HepG2 (cell line): Measurements from ENCODE around the gene SYT7. TPM values are rescaled to one million over a fixed set of nuclear protein-coding genes. Genes with fewer than 3 reads are reported as not detected.

Experiments
- ATAC-seq: fragments of 200-7000 bp; cut with Tn5 transposase; 3 replicates; pipeline ENCODE4 v1.9.1; 2020; ENCODE audit warnings: mild to moderate bottlenecking, moderate library complexity
- BruUV-seq: library from RNA; stranded (reverse); fragments of 400-500 nt; replicated peaks from 2 replicates; lab custom pipeline; 2021; lab: Mats Ljungman, UMichigan
- CTCF ChIA-PET: fragments of 300-600 bp; formaldehyde crosslinking; extraction: SDS; loops from one replicate; lab custom pipeline; 2021; ENCODE audit warnings: low total read pairs, inconsistent platforms, low intra/inter-chr PET ratio; lab: Yijun Ruan, JAX
- POLR2A ChIA-PET: fragments of 350-600 bp; sonication (Branson Sonifier 250); formaldehyde crosslinking; loops from one replicate; lab custom pipeline; 2020; ENCODE audit warnings: antibody characterized with exemption, inconsistent platforms; lab: Yijun Ruan, JAX
- DNase-seq: peaks from one replicate; pipeline ENCODE4 v3.0.0-alpha.2; 2015; ENCODE audit warnings: low spot score
- FAIRE-seq: peaks from 3 replicates; lab custom pipeline; 2011; peaks lifted over from hg19 to GRCh38; lab: Jason Lieb, UNC
- H2AFZ ChIP-seq: one replicate; pipeline ENCODE4 v1.6.1; 2011; ENCODE audit warnings: low read length, inconsistent platforms
- H3K27ac ChIP-seq: fragments of 300-600 bp; 3 replicates; pipeline ENCODE4 v1.8.0; 2011; ENCODE audit warnings: mixed run types, mild to moderate bottlenecking, mixed read lengths, low read length, inconsistent platforms; ENCODE audit not compliant: insufficient read depth; ENCODE audit errors: extremely low read length
- H3K27me3 ChIP-seq, 2 experiments: fragments of 200-600 bp in 1 of 2; 2 replicates in 1 of 2; 3 replicates in 1 of 2; pipeline versions ENCODE4 v1.6.0 to v1.8.0; 2011; ENCODE audit warnings: low read length in 2 of 2, mild to moderate bottlenecking in 2 of 2, moderate library complexity in 2 of 2, inconsistent platforms in 1 of 2; ENCODE audit not compliant: insufficient read depth in 2 of 2, control insufficient read depth in 1 of 2
- H3K36me3 ChIP-seq, 2 experiments: fragments of 200-600 bp in 1 of 2; replicated peaks in 1 of 2; 2 replicates in 1 of 2; 3 replicates in 1 of 2; pipeline versions ENCODE4 v1.5.1 to v1.8.0; 2011; ENCODE audit warnings: low read length in 2 of 2, inconsistent platforms in 1 of 2; ENCODE audit not compliant: insufficient read depth in 2 of 2, control insufficient read depth in 1 of 2
- H3K4me1 ChIP-seq: 2 replicates; pipeline ENCODE4 v1.5.1; 2012; ENCODE audit warnings: low read length, inconsistent platforms; ENCODE audit not compliant: insufficient read depth
- H3K4me2 ChIP-seq: 2 replicates; pipeline ENCODE4 v1.6.0; 2011; ENCODE audit warnings: low read depth, low read length, inconsistent platforms
- H3K4me3 ChIP-seq, 3 experiments: fragments of 200-600 bp in 1 of 3; sonication (generic), shearing (Covaris generic) in 1 of 3; replicated peaks in 1 of 3; 2 replicates each; pipeline ENCODE4 v1.5.1; 2011 to 2016; ENCODE audit warnings: low read length in 3 of 3, inconsistent platforms in 2 of 3, low read depth in 2 of 3, mild to moderate bottlenecking in 2 of 3, control low read depth in 1 of 3, mixed read lengths in 1 of 3; ENCODE audit not compliant: insufficient read depth in 1 of 3
- H3K79me2 ChIP-seq: one replicate; pipeline ENCODE4 v1.6.1; 2011; ENCODE audit warnings: low read length, inconsistent platforms; ENCODE audit not compliant: insufficient read depth
- H3K9ac ChIP-seq: 2 replicates; pipeline ENCODE4 v1.6.0; 2011; ENCODE audit warnings: mild to moderate bottlenecking, low read depth, low read length, inconsistent platforms; ENCODE audit not compliant: insufficient read depth
- H3K9me3 ChIP-seq: 2 replicates; pipeline ENCODE4 v1.5.1; 2012; ENCODE audit warnings: mild to moderate bottlenecking, low read length
- H4K20me1 ChIP-seq: 2 replicates; pipeline ENCODE4 v1.6.0; 2011; ENCODE audit warnings: inconsistent platforms, mild to moderate bottlenecking, low read length, moderate library complexity; ENCODE audit not compliant: insufficient read depth
- CCAR2 ChIP-seq: fragments of 200-400 bp; formaldehyde crosslinking; optimal IDR thresholded peaks from 2 replicates; pipeline ENCODE3; 2018; ENCODE audit warnings: low read depth, mild to moderate bottlenecking, low read length, moderate library complexity
- HNRNPL ChIP-seq: fragments of 200-400 bp; formaldehyde crosslinking; IDR thresholded peaks from 2 replicates; pipeline ENCODE4 v1.6.1; 2017; ENCODE audit warnings: mild to moderate bottlenecking, low read depth, low read length
- HOXA5 ChIP-seq: sonication (generic); formaldehyde crosslinking; IDR thresholded peaks from 2 replicates; pipeline ENCODE4 v1.4.0; 2020; ENCODE audit warnings: missing genetic modification reagents
- HOXA7 ChIP-seq: sonication (generic); formaldehyde crosslinking; IDR thresholded peaks from 2 replicates; pipeline ENCODE4 v1.8.1; 2022; ENCODE audit warnings: mild to moderate bottlenecking, missing genetic modification reagents, moderate library complexity
- NFATC3 ChIP-seq: sonication (generic); formaldehyde crosslinking; IDR thresholded peaks from 2 replicates; pipeline ENCODE4 v1.5.1; 2020; ENCODE audit warnings: mild to moderate bottlenecking, missing genetic modification reagents
- PCBP2 ChIP-seq: fragments of 200-400 bp; formaldehyde crosslinking; optimal IDR thresholded peaks from 2 replicates; pipeline ENCODE3; 2018; ENCODE audit warnings: low read length, low read depth; ENCODE audit not compliant: poor library complexity, severe bottlenecking
- TEAD3 ChIP-seq: optimal IDR thresholded peaks from 2 replicates; pipeline ENCODE3; 2016; ENCODE audit warnings: borderline replicate concordance
- ZBTB42 ChIP-seq: sonication (generic); formaldehyde crosslinking; IDR thresholded peaks from 2 replicates; pipeline ENCODE4 v1.5.0; 2020; ENCODE audit warnings: mild to moderate bottlenecking, missing genetic modification reagents
- ZIK1 ChIP-seq: sonication (generic); formaldehyde crosslinking; IDR thresholded peaks from 2 replicates; pipeline ENCODE4 v1.5.0; 2020; ENCODE audit warnings: mild to moderate bottlenecking, low read depth, missing genetic modification reagents, borderline replicate concordance
- ZKSCAN8 ChIP-seq: IDR thresholded peaks from 2 replicates; pipeline ENCODE4 v1.6.1; 2016; ENCODE audit warnings: borderline replicate concordance, missing genetic modification reagents, missing compliant biosample characterization
- ZNF782 ChIP-seq: sonication (generic); formaldehyde crosslinking; IDR thresholded peaks from 2 replicates; pipeline ENCODE4 v1.4.0; 2020; ENCODE audit warnings: missing genetic modification reagents, mild to moderate bottlenecking, borderline replicate concordance
- WGBS: methylation state at CpG from one replicate; pipeline ENCODE4 v1.1.6; 2017; ENCODE audit warnings: low lambda C conversion rate; 5-methylcytosine and 5-hydroxymethylcytosine counted together
- in situ Hi-C: cut with HindIII; loops from 2 replicates; pipeline ENCODE4 v1.10.0; 2017; ENCODE audit warnings: low pct_unique_long_range_greater_than_20kb; ENCODE audit not compliant: extremely low pct_ligation_motif_present
- intact Hi-C: fragments of 100-400 bp; cut with micrococcal nuclease; formaldehyde crosslinking; loops from one replicate; pipeline ENCODE4 v1.10.0; 2022; ENCODE audit not compliant: unreplicated experiment
- polyA plus RNA-seq, 8 experiments: library from polyadenylated mRNA; depleted of rRNA in 3 of 8; stranded (reverse) in 7 of 8; unstranded in 1 of 8; fragments of >200 nt; fragmentation: Illumina TruSeq in 4 of 8; extraction: Trizol in 4 of 8; gene quantifications; 2 replicates each; pipeline versions ENCODE4 v1.2.1 to v1.2.3, GENCODE V29; 2011 to 2016; ENCODE audit warnings: low read depth in 4 of 8, missing spikeins in 1 of 8, mixed read lengths in 1 of 8; ENCODE audit not compliant: insufficient read depth in 1 of 8
- total RNA-seq, 5 experiments: library from RNA; depleted of rRNA; stranded (reverse); fragments of >200 nt; fragmentation: Illumina TruSeq; extraction: Trizol; gene quantifications; 2 replicates each; pipeline ENCODE4 v1.2.3, GENCODE V29; 2016; ENCODE audit warnings: low read depth in 1 of 5
- TF ChIP-seq, protein P1 (sequence below): conservative IDR thresholded peaks from 2 replicates; pipeline ENCODE4 v1.6.1; 2018; ENCODE audit warnings: missing genetic modification reagents
- TF ChIP-seq, protein P2 (sequence below), 2 experiments: sonication (generic) in 1 of 2; formaldehyde crosslinking in 1 of 2; IDR thresholded peaks; 2 replicates each; pipeline versions ENCODE4 v1.5.1 to v1.6.1; 2011 to 2020; ENCODE audit warnings: borderline replicate concordance in 1 of 2, low read depth in 1 of 2, low read length in 1 of 2, mild to moderate bottlenecking in 1 of 2, missing genetic modification reagents in 1 of 2, moderate library complexity in 1 of 2
- TF ChIP-seq, protein P3 (sequence below): sonication (generic); IDR thresholded peaks from 2 replicates; pipeline ENCODE4 v1.6.1; 2016; ENCODE audit warnings: low read depth, borderline replicate concordance
- TF ChIP-seq, protein P4 (sequence below): sonication (generic); formaldehyde crosslinking; IDR thresholded peaks from 2 replicates; pipeline ENCODE4 v1.5.0; 2020; ENCODE audit warnings: missing genetic modification reagents
- TF ChIP-seq, protein P5 (sequence below): sonication (generic); formaldehyde crosslinking; IDR thresholded peaks from 2 replicates; pipeline ENCODE4 v1.8.0; 2022; ENCODE audit warnings: missing genetic modification reagents, mild to moderate bottlenecking, borderline replicate concordance

Gene SYT7
- total and polyA plus RNA-seq, 2 of the 13 experiments (the other 11 are each of a cell fraction or from before 2014, with no cell fraction given): 1.4 to 4.4 TPM

DNA sequence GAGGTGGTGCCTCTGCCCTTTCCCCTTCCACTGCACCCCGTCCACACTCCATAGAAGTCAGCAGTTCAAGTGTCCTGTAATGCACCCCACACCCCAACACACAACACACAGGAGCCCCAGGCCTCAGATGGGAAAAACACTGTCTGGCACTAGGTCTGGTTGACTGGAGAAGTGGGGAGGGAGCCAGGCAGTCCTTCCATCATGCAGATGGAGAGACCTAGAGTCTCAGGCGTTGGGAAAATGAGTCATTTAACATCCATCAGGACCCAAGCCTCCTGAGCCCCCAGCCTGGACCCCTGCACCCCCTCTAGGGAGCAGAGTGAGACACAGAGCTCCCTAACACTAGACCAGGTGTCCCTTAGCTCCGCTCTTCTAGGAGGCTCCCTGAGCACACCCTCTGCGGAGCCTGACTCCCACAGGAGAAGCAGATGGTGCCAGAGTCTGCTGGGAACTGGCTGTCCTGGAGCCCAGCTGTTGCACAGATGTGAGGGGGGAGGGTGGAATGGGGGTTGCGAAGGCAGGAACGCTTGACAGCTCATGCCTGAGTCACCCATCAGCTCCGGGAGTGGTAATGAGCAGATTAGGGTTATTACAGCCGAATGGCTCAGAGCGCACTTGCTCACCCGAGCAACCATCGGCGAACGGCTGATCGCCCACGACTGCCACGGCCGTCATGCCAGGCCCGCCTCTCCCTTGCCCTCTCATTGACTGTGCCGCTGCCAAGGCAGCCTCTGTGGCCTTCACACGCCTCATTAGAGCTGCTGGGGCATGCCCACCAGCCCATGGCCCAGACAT, 22.1 kb upstream of the SYT7 start:
- in situ Hi-C loops: no loop called here
- 14% methylated on average over 7 of the region's 20 CpGs for WGBS
- peaks cover 5 to 67% of the 10 kb centered on the region in 2 experiments for H3K27me3 ChIP-seq
- peaks cover 61% of the 10 kb centered on the region for H3K4me1 ChIP-seq
- H3K4me3 ChIP-seq: no peak overlapping the region
- ATAC-seq (no peak), FAIRE-seq (no peak), DNase-seq (no peak)
- no peak overlapping the region for H2AFZ ChIP-seq
- H3K79me2 ChIP-seq: no peaks in the 10 kb centered on the region
- H4K20me1 ChIP-seq: no peaks in the 10 kb centered on the region
- CTCF ChIA-PET: no interaction called here
- no peak overlapping the region for H3K9ac ChIP-seq
- H3K27ac ChIP-seq: no peak overlapping the region
- H3K36me3 ChIP-seq: no peaks in the 10 kb centered on the region
- no peaks in the 10 kb centered on the region for H3K9me3 ChIP-seq
- peak overlapping the region; percentile 20; the same call in 1 of the 2 replicates for H3K4me2 ChIP-seq
- BruUV-seq: no TSS peak
- POLR2A ChIA-PET: no interaction called here
- intact Hi-C loops: no loop called here
- TF ChIP-seq ZKSCAN8 (CRISPR knock-in tag) (no peak), CCAR2 (no peak), ZNF782 (CRISPR knock-in tag) (no peak), NFATC3 (no peak), TEAD3 (CRISPR knock-in tag) (peak; percentile 32), PCBP2 (no peak), HOXA7 (no peak), ZIK1 (no peak), HNRNPL (0 out of 2 replicates have a peak, but pooled peaks have one; percentile 30), ZBTB42 (CRISPR knock-in tag) (peak; percentile 97), HOXA5 (CRISPR knock-in tag) (no peak)
- TF ChIP-seq, protein P1, sequence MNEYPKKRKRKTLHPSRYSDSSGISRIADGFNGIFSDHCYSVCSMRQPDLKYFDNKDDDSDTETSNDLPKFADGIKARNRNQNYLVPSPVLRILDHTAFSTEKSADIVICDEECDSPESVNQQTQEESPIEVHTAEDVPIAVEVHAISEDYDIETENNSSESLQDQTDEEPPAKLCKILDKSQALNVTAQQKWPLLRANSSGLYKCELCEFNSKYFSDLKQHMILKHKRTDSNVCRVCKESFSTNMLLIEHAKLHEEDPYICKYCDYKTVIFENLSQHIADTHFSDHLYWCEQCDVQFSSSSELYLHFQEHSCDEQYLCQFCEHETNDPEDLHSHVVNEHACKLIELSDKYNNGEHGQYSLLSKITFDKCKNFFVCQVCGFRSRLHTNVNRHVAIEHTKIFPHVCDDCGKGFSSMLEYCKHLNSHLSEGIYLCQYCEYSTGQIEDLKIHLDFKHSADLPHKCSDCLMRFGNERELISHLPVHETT (CRISPR knock-in tag): no peak
- TF ChIP-seq, protein P2, sequence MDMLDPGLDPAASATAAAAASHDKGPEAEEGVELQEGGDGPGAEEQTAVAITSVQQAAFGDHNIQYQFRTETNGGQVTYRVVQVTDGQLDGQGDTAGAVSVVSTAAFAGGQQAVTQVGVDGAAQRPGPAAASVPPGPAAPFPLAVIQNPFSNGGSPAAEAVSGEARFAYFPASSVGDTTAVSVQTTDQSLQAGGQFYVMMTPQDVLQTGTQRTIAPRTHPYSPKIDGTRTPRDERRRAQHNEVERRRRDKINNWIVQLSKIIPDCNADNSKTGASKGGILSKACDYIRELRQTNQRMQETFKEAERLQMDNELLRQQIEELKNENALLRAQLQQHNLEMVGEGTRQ (IDR thresholded peaks at IDR 0.05; ENCODE audit: low read depth, low read length): no peak
- TF ChIP-seq, protein P2 (CRISPR knock-in tag; IDR thresholded peaks at IDR 0.05; ENCODE audit: borderline replicate concordance): no peak
- TF ChIP-seq, protein P3, sequence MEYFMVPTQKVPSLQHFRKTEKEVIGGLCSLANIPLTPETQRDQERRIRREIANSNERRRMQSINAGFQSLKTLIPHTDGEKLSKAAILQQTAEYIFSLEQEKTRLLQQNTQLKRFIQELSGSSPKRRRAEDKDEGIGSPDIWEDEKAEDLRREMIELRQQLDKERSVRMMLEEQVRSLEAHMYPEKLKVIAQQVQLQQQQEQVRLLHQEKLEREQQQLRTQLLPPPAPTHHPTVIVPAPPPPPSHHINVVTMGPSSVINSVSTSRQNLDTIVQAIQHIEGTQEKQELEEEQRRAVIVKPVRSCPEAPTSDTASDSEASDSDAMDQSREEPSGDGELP: peak; percentile 64; the same call in 1 of the 2 replicates
- TF ChIP-seq, protein P4, sequence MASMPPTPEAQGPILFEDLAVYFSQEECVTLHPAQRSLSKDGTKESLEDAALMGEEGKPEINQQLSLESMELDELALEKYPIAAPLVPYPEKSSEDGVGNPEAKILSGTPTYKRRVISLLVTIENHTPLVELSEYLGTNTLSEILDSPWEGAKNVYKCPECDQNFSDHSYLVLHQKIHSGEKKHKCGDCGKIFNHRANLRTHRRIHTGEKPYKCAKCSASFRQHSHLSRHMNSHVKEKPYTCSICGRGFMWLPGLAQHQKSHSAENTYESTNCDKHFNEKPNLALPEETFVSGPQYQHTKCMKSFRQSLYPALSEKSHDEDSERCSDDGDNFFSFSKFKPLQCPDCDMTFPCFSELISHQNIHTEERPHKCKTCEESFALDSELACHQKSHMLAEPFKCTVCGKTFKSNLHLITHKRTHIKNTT (CRISPR knock-in tag): no peak
- TF ChIP-seq, protein P5, sequence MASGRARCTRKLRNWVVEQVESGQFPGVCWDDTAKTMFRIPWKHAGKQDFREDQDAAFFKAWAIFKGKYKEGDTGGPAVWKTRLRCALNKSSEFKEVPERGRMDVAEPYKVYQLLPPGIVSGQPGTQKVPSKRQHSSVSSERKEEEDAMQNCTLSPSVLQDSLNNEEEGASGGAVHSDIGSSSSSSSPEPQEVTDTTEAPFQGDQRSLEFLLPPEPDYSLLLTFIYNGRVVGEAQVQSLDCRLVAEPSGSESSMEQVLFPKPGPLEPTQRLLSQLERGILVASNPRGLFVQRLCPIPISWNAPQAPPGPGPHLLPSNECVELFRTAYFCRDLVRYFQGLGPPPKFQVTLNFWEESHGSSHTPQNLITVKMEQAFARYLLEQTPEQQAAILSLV: no peak
